Body of pancreas (tissue), 4 donors: ENCODE data around the gene FOXO3.

ENCODE experiments used
- POLR2A ChIP-seq, 3 donors: fragments of 450-650 bp; IDR thresholded peaks; one replicate each; pipeline ENCODE4 v1.6.1; 2016; ENCODE audit warnings: antibody characterized with exemption in 3 of 3, mild to moderate bottlenecking in 2 of 3
- TF ChIP-seq, protein P1 (sequence below), 7 experiments: fragments of 450-650 bp in 4 of 7; fragments of 200-600 bp in 3 of 7; sonication (generic) in 3 of 7; IDR thresholded peaks; one replicate each; pipeline ENCODE4 v1.5.1; 2016 to 2019; ENCODE audit warnings: antibody characterized with exemption in 7 of 7

DNA sequence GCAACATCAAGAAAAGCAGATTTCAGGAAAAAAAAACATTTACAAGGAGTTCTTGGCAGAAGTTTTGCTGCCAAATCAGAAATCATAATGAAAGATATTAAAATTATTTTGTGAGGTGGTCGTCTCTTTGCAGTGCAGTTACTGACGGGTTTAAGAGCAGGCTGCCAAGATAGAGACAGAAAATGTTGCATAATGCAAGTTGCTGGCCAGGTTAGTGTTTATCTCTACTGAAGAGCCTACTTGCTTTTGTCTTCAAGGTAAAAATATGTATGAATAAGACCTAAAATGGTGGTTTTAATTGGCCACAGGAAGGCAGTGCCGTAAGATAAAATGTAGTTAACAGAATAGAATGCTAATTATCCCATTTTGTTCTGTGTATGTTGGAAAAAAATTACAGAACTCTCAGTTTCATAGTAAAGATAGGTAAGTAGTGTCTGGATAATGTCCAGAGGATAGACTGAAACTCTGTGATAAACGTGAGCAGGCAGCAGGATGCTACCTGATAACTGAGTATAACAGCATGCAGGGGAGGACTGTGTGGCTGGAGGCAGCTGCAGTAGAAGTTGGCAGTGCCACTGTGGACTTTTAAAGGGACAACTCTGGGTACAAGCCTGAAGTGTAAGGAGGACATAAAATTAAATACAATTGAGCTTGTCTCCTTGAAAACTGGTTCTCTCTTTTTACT lies 13.9 kb downstream of the FOXO3 start:
- TF ChIP-seq, protein P1, sequence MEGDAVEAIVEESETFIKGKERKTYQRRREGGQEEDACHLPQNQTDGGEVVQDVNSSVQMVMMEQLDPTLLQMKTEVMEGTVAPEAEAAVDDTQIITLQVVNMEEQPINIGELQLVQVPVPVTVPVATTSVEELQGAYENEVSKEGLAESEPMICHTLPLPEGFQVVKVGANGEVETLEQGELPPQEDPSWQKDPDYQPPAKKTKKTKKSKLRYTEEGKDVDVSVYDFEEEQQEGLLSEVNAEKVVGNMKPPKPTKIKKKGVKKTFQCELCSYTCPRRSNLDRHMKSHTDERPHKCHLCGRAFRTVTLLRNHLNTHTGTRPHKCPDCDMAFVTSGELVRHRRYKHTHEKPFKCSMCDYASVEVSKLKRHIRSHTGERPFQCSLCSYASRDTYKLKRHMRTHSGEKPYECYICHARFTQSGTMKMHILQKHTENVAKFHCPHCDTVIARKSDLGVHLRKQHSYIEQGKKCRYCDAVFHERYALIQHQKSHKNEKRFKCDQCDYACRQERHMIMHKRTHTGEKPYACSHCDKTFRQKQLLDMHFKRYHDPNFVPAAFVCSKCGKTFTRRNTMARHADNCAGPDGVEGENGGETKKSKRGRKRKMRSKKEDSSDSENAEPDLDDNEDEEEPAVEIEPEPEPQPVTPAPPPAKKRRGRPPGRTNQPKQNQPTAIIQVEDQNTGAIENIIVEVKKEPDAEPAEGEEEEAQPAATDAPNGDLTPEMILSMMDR (IDR thresholded peaks at IDR 0.05) = no peak
- TF ChIP-seq POLR2A (IDR thresholded peaks at IDR 0.05) = no peak
